ENCODE data around the gene ZNF778.

The ZNF778 gene

GRCh38 chr16:89217388-89218191, at the start of gene ZNF778:
Gene ZNF778, plus strand, starts transcription at chr16:89217703. Its CDS starts 3,425 bp downstream, at chr16:89221128.
- peak; percentile 57 to 60 for DNase-seq (ENCODE audit: low read depth in 2 of 2)

GRCh38 chr16:89168381-89169189, 48.9 kb upstream of the ZNF778 start:
- DNase-seq (ENCODE audit: low read depth in 2 of 2), result no peak

- no peak for DNase-seq (ENCODE audit: low read depth in 2 of 2)
Measured at GRCh38 chr16:89169778-89170177, 47.7 kb upstream of the ZNF778 start.

- DNase-seq (ENCODE audit: low read depth in 2 of 2), result no peak
Measured at GRCh38 chr16:89170346-89171215, 46.9 kb upstream of the ZNF778 start.

- DNase-seq (ENCODE audit: low read depth in 2 of 2), result peak; percentile 86 to 88
Measured at GRCh38 chr16:89171216-89172170, 46.0 kb upstream of the ZNF778 start, which contains the start of gene CDH15. Gene CDH15, plus strand, starts transcription at chr16:89171748. Its CDS starts 84 bp downstream, at chr16:89171832.

- no peak for DNase-seq (ENCODE audit: low read depth in 2 of 2)
Measured at GRCh38 chr16:89172171-89172527, 45.4 kb upstream of the ZNF778 start.

- no peak for DNase-seq (ENCODE audit: low read depth in 2 of 2)
Measured at GRCh38 chr16:89172528-89173173, 44.9 kb upstream of the ZNF778 start.

- no peak for DNase-seq (ENCODE audit: low read depth in 2 of 2)
Measured at GRCh38 chr16:89173174-89173921, 44.2 kb upstream of the ZNF778 start.

- DNase-seq (ENCODE audit: low read depth in 2 of 2), result no peak
Measured at GRCh38 chr16:89174055-89174827, 43.3 kb upstream of the ZNF778 start.

GRCh38 chr16:89174877-89175276, 42.6 kb upstream of the ZNF778 start:
- DNase-seq (ENCODE audit: low read depth in 2 of 2), result no peak

- no peak for DNase-seq (ENCODE audit: low read depth in 2 of 2)
Measured at GRCh38 chr16:89175280-89176146, 42.0 kb upstream of the ZNF778 start.

- DNase-seq (ENCODE audit: low read depth in 2 of 2), result no peak
Measured at GRCh38 chr16:89176147-89176690, 41.3 kb upstream of the ZNF778 start.

- DNase-seq (ENCODE audit: low read depth in 2 of 2), result no peak
Measured at GRCh38 chr16:89176717-89177116, 40.8 kb upstream of the ZNF778 start.

GRCh38 chr16:89177501-89177900, 40.0 kb upstream of the ZNF778 start:
- DNase-seq (ENCODE audit: low read depth in 2 of 2), result no peak

- DNase-seq (ENCODE audit: low read depth in 2 of 2), result no peak
Measured at GRCh38 chr16:89178453-89179147, 38.9 kb upstream of the ZNF778 start.

- DNase-seq (ENCODE audit: low read depth in 2 of 2), result no peak
Measured at GRCh38 chr16:89179148-89179484, 38.4 kb upstream of the ZNF778 start.
